Stimulated activated CD4-positive, alpha-beta T cell treated with anti-CD3 and anti-CD28 coated beads, Interleukin-12 subunit alpha, Interleukin-12 subunit beta, amount 100 ng/mL, for 24 hours (primary cell): ENCODE results near the gene DUSP15.
A peak's percentile ranks its signal among the peaks of the same experiment; 100 is the strongest.
"Not testable (repeated sequence)": the region's sequence is repeated elsewhere in the genome, so short reads cannot be mapped to it uniquely, and the experiment has no call there.

Experiments
- DNase-seq, 2 experiments: peaks; one replicate each; pipeline ENCODE4 v3.0.0-alpha.2; 2020; ENCODE audit warnings: low read depth in 2 of 2

The DUSP15 gene

GRCh38 chr20:31822421-31823330 is 47.7 kb downstream of the DUSP15 start:
- peak; percentile 39 to 65 for DNase-seq

GRCh38 chr20:31821427-31821826 is 48.9 kb downstream of the DUSP15 start:
- no peak for DNase-seq

- DNase-seq, result no peak
These were observed 50.1 kb downstream of the DUSP15 start for GRCh38 chr20:31820228-31820627.

- DNase-seq, result no peak
These were observed 51.1 kb downstream of the DUSP15 start, which contains the start of gene MYLK2 for GRCh38 chr20:31819083-31819784. Gene MYLK2, plus strand, starts transcription at chr20:31819356. Its CDS starts 225 bp downstream, at chr20:31819581.

- DNase-seq, result no peak
These were observed 51.9 kb downstream of the DUSP15 start for GRCh38 chr20:31818376-31818908.

- DNase-seq, result no peak
These were observed 52.9 kb downstream of the DUSP15 start for GRCh38 chr20:31817461-31817860.

- no peak for DNase-seq
These were observed 54.1 kb downstream of the DUSP15 start for GRCh38 chr20:31816221-31816620.

- no peak for DNase-seq
These were observed 54.7 kb downstream of the DUSP15 start for GRCh38 chr20:31815408-31816188.

GRCh38 chr20:31814142-31814541 is 56.2 kb downstream of the DUSP15 start:
- not testable (repeated sequence) for DNase-seq

GRCh38 chr20:31813611-31814010 is 56.7 kb downstream of the DUSP15 start:
- DNase-seq, result no peak

GRCh38 chr20:31811796-31812728 is 58.3 kb downstream of the DUSP15 start:
- no peak for DNase-seq

- DNase-seq, result no peak
These were observed 59.1 kb downstream of the DUSP15 start for GRCh38 chr20:31811198-31811597.
